Stimulated activated CD4-positive, alpha-beta T cell treated with anti-CD3 and anti-CD28 coated beads, Interleukin-2, amount 100 ng/mL, for 24 hours (primary cell): Measurements from ENCODE around the gene MYO15B.

ENCODE experiments used
- DNase-seq, 2 donors: peaks; one replicate each; pipeline ENCODE4 v3.0.0-alpha.2; 2020

The MYO15B gene

GRCh38 chr17:75670868-75671267 is 83.3 kb downstream of the MYO15B start:
- no peak for DNase-seq

DNA sequence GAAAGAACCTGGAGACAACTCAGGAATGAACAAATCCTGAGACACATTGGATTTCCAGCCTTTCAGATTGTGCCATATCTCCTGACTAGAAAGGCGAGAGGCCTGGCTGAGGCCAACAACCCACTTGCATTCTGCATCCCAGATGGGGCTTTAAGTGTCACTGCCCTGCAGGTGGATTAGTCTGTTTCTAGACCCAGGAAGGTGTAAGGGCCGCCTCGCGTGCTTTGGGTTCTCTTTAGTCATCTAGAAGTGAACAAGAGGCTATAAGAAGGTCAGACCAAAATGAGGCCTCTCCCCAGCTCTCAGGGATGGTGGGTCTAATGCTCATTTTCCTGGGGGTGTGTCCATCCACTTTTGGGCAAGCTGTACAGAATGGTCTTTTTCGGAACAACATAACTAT is 84.4 kb downstream of the MYO15B start:
- no peak for DNase-seq

DNA sequence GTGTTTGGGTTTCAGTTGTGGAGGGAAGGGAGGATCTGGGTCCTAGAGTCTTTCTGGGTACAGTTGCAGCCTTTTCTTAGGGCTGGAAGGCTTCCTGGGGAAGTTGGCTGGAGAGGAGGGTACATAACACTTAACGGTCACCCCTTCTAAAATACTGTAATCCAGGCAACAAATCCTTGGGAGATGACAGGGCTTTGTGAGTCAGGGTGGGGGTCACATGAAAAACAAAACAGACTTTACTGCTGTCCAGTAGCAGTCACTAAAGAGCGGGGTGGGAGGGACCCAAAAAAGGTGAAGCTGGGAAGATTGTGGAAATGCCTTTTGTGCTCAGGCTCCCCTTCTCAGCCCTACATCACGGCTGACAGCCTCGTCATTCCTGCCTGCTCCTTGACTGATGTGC is 85.9 kb downstream of the MYO15B start:
- DNase-seq, result no peak
